ENCODE measurements around the gene UTF1. TPM values are rescaled to one million over a fixed set of nuclear protein-coding genes. Genes with fewer than 3 reads are reported as not detected.
A peak's percentile ranks its signal among the peaks of the same experiment; 100 is the strongest.

The UTF1 gene
- total and polyA plus RNA-seq, 2 donors (not counting 1 experiment from before 2014, with no cell fraction given), result 0.10 to 0.25 TPM

DNA sequence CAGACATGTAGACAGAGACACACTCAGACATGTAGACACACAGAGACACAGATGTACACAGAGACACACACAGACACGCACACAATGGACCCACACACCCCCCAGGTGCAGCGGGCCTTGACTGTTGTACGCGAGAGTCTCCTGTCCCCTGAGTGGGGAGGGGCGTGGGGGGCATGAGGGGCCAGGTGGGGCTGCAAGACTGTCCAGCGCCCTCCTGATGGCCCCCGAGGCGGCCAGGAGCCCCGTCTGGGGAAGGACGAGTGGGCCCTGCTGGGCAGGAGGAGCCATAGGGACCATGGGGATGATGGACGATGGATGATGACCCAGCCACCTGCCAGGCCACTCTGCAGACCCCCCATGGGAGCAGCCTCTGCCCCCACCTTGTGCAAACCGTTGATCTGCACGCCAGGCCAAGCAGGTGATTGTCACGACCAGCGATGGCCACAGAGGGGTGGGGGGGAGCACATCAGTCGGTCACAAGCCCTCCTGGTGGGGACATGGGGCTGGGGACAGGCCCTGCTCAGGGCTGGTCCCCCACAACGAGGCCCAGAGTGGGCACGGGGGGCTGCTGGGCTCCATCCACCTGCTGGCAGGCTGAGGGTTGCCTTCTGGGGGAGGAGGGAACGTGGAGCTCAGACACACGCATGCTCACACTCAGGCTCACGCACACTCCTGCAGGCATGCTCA lies 19.2 kb downstream of the UTF1 start:
- peak overlapping the region; percentile 56 for H3K27ac Mint-ChIP-seq
- H3K27me3 ChIP-seq (replicated peaks in 1 of 4; ENCODE audit: control extremely low read depth in 1 of 4, control insufficient read depth in 3 of 4, insufficient read depth in 4 of 4, low read length in 3 of 4), result no peaks in the 10 kb centered on the region
- no peak overlapping the region for H3K4me2 ChIP-seq (replicated peaks; ENCODE audit: low read depth, low read length, poor library complexity, severe bottlenecking)
- H3K9me3 ChIP-seq (ENCODE audit: control extremely low read depth in 1 of 3, control insufficient read depth in 2 of 3, insufficient read depth in 1 of 3, low read length in 2 of 3), result peaks cover 0 to 2% (median 0%) of the 10 kb centered on the region in 3 donors
- no peak overlapping the region for H3K9ac ChIP-seq (ENCODE audit: low read length)
- ChIA-PET POLR2A (no interaction called here), CTCF (no interaction called here)
- H3K79me2 ChIP-seq (ENCODE audit: control insufficient read depth, insufficient read depth, low read length), result no peaks in the 10 kb centered on the region
- DNase-seq, result no peak
- no peaks in the 10 kb centered on the region for H3K9me3 Mint-ChIP-seq (ENCODE audit: insufficient read depth)
- no peaks in the 10 kb centered on the region for H3K36me3 ChIP-seq (replicated peaks in 1 of 2; ENCODE audit: control extremely low read depth in 1 of 2, control insufficient read depth in 1 of 2, extremely low read depth in 1 of 2, insufficient read depth in 2 of 2, low read length in 1 of 2)
- H3K4me1 ChIP-seq (ENCODE audit: control insufficient read depth in 2 of 2, insufficient read depth in 2 of 2, low read length in 2 of 2), result peaks cover 0 to 5% of the 10 kb centered on the region in 2 donors
- H3K4me3 Mint-ChIP-seq, result no peak overlapping the region
- no peak overlapping the region for H3K4me3 ChIP-seq (ENCODE audit: control extremely low read depth in 1 of 5, extremely low read depth in 1 of 5, insufficient read depth in 1 of 5, low read depth in 2 of 5, low read length in 4 of 5)
- peaks cover 23% of the 10 kb centered on the region for H3K27me3 Mint-ChIP-seq
- TF ChIP-seq EZH2 (IDR thresholded peaks at IDR 0.05; ENCODE audit: borderline replicate concordance, insufficient read depth, low read depth, low read length, poor library complexity, severe bottlenecking), result no peak
- TF ChIP-seq, protein P1, sequence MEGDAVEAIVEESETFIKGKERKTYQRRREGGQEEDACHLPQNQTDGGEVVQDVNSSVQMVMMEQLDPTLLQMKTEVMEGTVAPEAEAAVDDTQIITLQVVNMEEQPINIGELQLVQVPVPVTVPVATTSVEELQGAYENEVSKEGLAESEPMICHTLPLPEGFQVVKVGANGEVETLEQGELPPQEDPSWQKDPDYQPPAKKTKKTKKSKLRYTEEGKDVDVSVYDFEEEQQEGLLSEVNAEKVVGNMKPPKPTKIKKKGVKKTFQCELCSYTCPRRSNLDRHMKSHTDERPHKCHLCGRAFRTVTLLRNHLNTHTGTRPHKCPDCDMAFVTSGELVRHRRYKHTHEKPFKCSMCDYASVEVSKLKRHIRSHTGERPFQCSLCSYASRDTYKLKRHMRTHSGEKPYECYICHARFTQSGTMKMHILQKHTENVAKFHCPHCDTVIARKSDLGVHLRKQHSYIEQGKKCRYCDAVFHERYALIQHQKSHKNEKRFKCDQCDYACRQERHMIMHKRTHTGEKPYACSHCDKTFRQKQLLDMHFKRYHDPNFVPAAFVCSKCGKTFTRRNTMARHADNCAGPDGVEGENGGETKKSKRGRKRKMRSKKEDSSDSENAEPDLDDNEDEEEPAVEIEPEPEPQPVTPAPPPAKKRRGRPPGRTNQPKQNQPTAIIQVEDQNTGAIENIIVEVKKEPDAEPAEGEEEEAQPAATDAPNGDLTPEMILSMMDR (IDR thresholded peaks at IDR 0.05), result no peak
- H3K27ac ChIP-seq (ENCODE audit: low read length in 2 of 2), result no peak overlapping the region
- ATAC-seq (ENCODE audit: low read depth), result no peak
- H4K20me1 ChIP-seq (ENCODE audit: control insufficient read depth, insufficient read depth, low read length, poor library complexity, severe bottlenecking), result no peaks in the 10 kb centered on the region
- H3K4me1 Mint-ChIP-seq, result peaks cover 2% of the 10 kb centered on the region
- no peak overlapping the region for H2AFZ ChIP-seq (ENCODE audit: insufficient read depth, low read depth, low read length, poor library complexity, severe bottlenecking)
- intact Hi-C loops (cut with micrococcal nuclease), result no loop called here
- WGBS (ENCODE audit: insufficient coverage), result 78% methylated on average over 20 of the region's 21 CpGs

DNA sequence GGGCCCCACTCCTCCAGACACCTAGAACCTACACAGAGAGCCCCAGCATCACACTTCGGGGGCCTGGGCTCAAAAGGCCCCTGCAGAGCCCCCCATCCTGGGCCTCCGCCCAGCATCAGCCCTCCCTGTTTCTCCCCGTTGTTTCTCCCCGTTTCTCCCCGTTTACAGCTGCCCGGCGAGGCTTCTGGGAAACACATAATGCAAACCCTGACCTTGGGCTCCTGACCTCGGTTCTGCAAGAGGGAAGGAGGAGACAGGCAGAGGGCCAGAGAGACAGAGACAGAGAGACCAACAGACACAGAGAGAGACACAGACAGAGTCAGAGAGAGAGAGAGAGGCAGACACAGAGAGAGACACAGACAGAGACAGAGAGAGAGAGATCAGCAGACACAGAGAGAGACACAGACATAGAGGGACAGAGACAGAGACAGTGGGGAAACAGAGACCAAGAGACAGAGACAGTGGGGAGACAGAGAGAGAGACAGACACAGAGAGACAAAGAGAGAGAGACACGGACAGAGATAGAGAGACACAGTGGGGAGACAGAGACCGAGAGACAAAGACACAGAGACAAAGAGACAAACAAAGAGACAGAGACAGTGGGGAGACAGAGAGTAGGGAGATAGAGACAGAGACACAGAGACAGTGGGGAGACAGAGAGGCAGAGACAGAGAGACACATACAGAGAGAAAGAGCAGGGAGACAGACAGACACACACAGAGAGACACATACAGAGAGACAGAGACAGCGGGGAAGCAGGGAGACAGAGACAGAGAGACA lies 20.1 kb downstream of the UTF1 start:
- no peaks in the 10 kb centered on the region for H3K79me2 ChIP-seq (ENCODE audit: control insufficient read depth, insufficient read depth, low read length)
- H3K4me1 ChIP-seq (ENCODE audit: control insufficient read depth in 2 of 2, insufficient read depth in 2 of 2, low read length in 2 of 2), result peaks cover 0 to 5% of the 10 kb centered on the region in 2 donors
- ChIA-PET CTCF (no interaction called here), POLR2A (no interaction called here)
- H3K4me2 ChIP-seq (replicated peaks; ENCODE audit: low read depth, low read length, poor library complexity, severe bottlenecking), result no peak overlapping the region
- H3K9me3 Mint-ChIP-seq (ENCODE audit: insufficient read depth), result no peaks in the 10 kb centered on the region
- no peaks in the 10 kb centered on the region for H3K27me3 ChIP-seq (replicated peaks in 1 of 4; ENCODE audit: control extremely low read depth in 1 of 4, control insufficient read depth in 3 of 4, insufficient read depth in 4 of 4, low read length in 3 of 4)
- no peak overlapping the region for H3K4me3 ChIP-seq (ENCODE audit: control extremely low read depth in 1 of 5, extremely low read depth in 1 of 5, insufficient read depth in 1 of 5, low read depth in 2 of 5, low read length in 4 of 5)
- H3K9ac ChIP-seq (ENCODE audit: low read length), result no peak overlapping the region
- H3K27ac ChIP-seq (ENCODE audit: low read length in 2 of 2), result no peak overlapping the region
- TF ChIP-seq, protein P1 (IDR thresholded peaks at IDR 0.05), result no peak
- TF ChIP-seq EZH2 (IDR thresholded peaks at IDR 0.05; ENCODE audit: borderline replicate concordance, insufficient read depth, low read depth, low read length, poor library complexity, severe bottlenecking), result no peak
- H3K27me3 Mint-ChIP-seq, result peaks cover 23% of the 10 kb centered on the region
- 81% methylated on average over 10 of the region's 11 CpGs for whole genome bisulfite sequencing (ENCODE audit: insufficient coverage)
- H2AFZ ChIP-seq (ENCODE audit: insufficient read depth, low read depth, low read length, poor library complexity, severe bottlenecking), result no peak overlapping the region
- H3K27ac Mint-ChIP-seq, result no peak overlapping the region
- H3K9me3 ChIP-seq (ENCODE audit: control extremely low read depth in 1 of 3, control insufficient read depth in 2 of 3, insufficient read depth in 1 of 3, low read length in 2 of 3), result peaks cover 0 to 2% (median 0%) of the 10 kb centered on the region in 3 donors
- ATAC-seq (ENCODE audit: low read depth) (no peak), DNase-seq (no peak)
- no peak overlapping the region for H3K4me3 Mint-ChIP-seq
- intact Hi-C loops (cut with micrococcal nuclease), result no loop called here
- H3K4me1 Mint-ChIP-seq, result peaks cover 2% of the 10 kb centered on the region
- H4K20me1 ChIP-seq (ENCODE audit: control insufficient read depth, insufficient read depth, low read length, poor library complexity, severe bottlenecking), result no peaks in the 10 kb centered on the region
- H3K36me3 ChIP-seq (replicated peaks in 1 of 2; ENCODE audit: control extremely low read depth in 1 of 2, control insufficient read depth in 1 of 2, extremely low read depth in 1 of 2, insufficient read depth in 2 of 2, low read length in 1 of 2), result no peaks in the 10 kb centered on the region
